OCI-LY3 (cell line): ENCODE measurements around the gene BBIP1.

ENCODE experiments used
- CTCF ChIP-seq: fragments of 200-600, 300-600 bp; sonication (generic); IDR thresholded peaks from 2 replicates; pipeline ENCODE4 v1.5.1; 2014; ENCODE audit warnings: antibody characterized with exemption, low read length, low read depth
- EZH2phosphoT487 ChIP-seq: fragments of 200-600 bp; shearing (Covaris generic); IDR thresholded peaks from 2 replicates; pipeline ENCODE4 v1.6.1; 2018; ENCODE audit warnings: antibody characterized with exemption, mixed run types, low read depth

GRCh38 chr10:110859206-110859972 is 59.6 kb downstream of the BBIP1 start:
- no peak for TF ChIP-seq CTCF
- no peak for TF ChIP-seq EZH2phosphoT487
